GM23338 (cell line): ENCODE data around the gene PF4V1. TPM values are rescaled to one million over a fixed set of nuclear protein-coding genes. Genes with fewer than 3 reads are reported as not detected.

ENCODE experiments used
- ATAC-seq: fragments of 200-7000 bp; cut with Tn5 transposase; 3 replicates; pipeline ENCODE4 v1.9.1; 2020
- DNase-seq: peaks from one replicate; pipeline ENCODE4 v3.0.0-alpha.2; 2015; ENCODE audit warnings: low spot score
- H2AFZ ChIP-seq: fragments of 200-600 bp; sonication (generic); 2 replicates; pipeline ENCODE4 v1.8.0; 2016; ENCODE audit warnings: antibody characterized with exemption, mild to moderate bottlenecking, moderate library complexity
- H3F3A ChIP-seq: fragments of 200-600 bp; sonication (generic); replicated peaks from 2 replicates; pipeline ENCODE4 v1.8.0; 2017; ENCODE audit warnings: antibody characterized with exemption, mixed run types, low read depth
- H3K27ac ChIP-seq: fragments of 200-600 bp; sonication (generic); 2 replicates; pipeline ENCODE4 v1.6.1; 2016; ENCODE audit warnings: low read depth
- H3K27me3 ChIP-seq: fragments of 200-600 bp; sonication (generic); 2 replicates; pipeline ENCODE4 v1.8.0; 2016; ENCODE audit warnings: mild to moderate bottlenecking, mixed run types, moderate library complexity; ENCODE audit not compliant: insufficient read depth
- H3K36me3 ChIP-seq: fragments of 200-600 bp; sonication (generic); 2 replicates; pipeline ENCODE4 v1.8.0; 2016; ENCODE audit warnings: mild to moderate bottlenecking; ENCODE audit not compliant: insufficient read depth
- H3K4me1 ChIP-seq: fragments of 200-600 bp; sonication (generic); 2 replicates; pipeline ENCODE4 v1.8.0; 2016; ENCODE audit warnings: mild to moderate bottlenecking, moderate library complexity; ENCODE audit not compliant: insufficient read depth
- H3K4me2 ChIP-seq: fragments of 200-600 bp; sonication (generic); 2 replicates; pipeline ENCODE4 v1.7.1; 2017; ENCODE audit warnings: mixed run types
- H3K4me3 ChIP-seq: fragments of 200-600 bp; sonication (generic); 2 replicates; pipeline ENCODE4 v1.6.1; 2016; ENCODE audit warnings: mixed run types
- H3K79me2 ChIP-seq: fragments of 200-600 bp; sonication (generic); replicated peaks from 2 replicates; pipeline ENCODE4 v1.8.0; 2017; ENCODE audit warnings: mild to moderate bottlenecking; ENCODE audit not compliant: insufficient read depth
- H3K9me2 ChIP-seq: fragments of 200-600 bp; sonication (generic); 2 replicates; pipeline ENCODE4 v1.8.0; 2017; ENCODE audit not compliant: insufficient read depth
- H4K20me1 ChIP-seq: fragments of 200-600 bp; sonication (generic); replicated peaks from 2 replicates; pipeline ENCODE4 v1.8.0; 2017; ENCODE audit warnings: mild to moderate bottlenecking; ENCODE audit not compliant: insufficient read depth
- H3K27ac Mint-ChIP-seq: 2 replicates; pipeline ENCODE4 v1.8.0; 2020; ENCODE audit warnings: inconsistent platforms, mild to moderate bottlenecking, moderate library complexity, mixed read lengths
- H3K27me3 Mint-ChIP-seq: 3 replicates; pipeline ENCODE4 v1.8.0; 2022; ENCODE audit warnings: low read depth, mild to moderate bottlenecking, moderate library complexity, mixed read lengths, inconsistent platforms; ENCODE audit not compliant: insufficient read depth, poor library complexity
- H3K36me3 Mint-ChIP-seq: 3 replicates; pipeline ENCODE4 v1.8.0; 2021; ENCODE audit warnings: low read depth, mild to moderate bottlenecking, inconsistent platforms, moderate library complexity, mixed read lengths
- H3K4me1 Mint-ChIP-seq: 3 replicates; pipeline ENCODE4 v1.8.0; 2020; ENCODE audit warnings: mild to moderate bottlenecking, inconsistent platforms, mixed read lengths
- H3K4me3 Mint-ChIP-seq: 3 replicates; pipeline ENCODE4 v1.8.0; 2021; ENCODE audit warnings: moderate library complexity, mild to moderate bottlenecking, inconsistent platforms, mixed read lengths
- H3K9me3 Mint-ChIP-seq: 3 replicates; pipeline ENCODE4 v1.8.0; 2020; ENCODE audit warnings: moderate library complexity, mild to moderate bottlenecking, inconsistent platforms, mixed read lengths
- CREB1 ChIP-seq: fragments of 250-450 bp; sonication (Bioruptor Pico); IDR thresholded peaks from 2 replicates; pipeline ENCODE4 v1.5.0; 2020; ENCODE audit warnings: low read depth, mild to moderate bottlenecking, moderate library complexity
- CTCF ChIP-seq, 2 experiments: fragments of 200-600 bp in 1 of 2; sonication (generic) in 1 of 2; conservative IDR thresholded peaks; 2 replicates each; pipeline versions ENCODE4 v1.5.1 to v1.6.1; 2016 to 2017; ENCODE audit warnings: antibody characterized with exemption in 2 of 2, low read depth in 2 of 2, mild to moderate bottlenecking in 2 of 2, moderate library complexity in 1 of 2
- ETS1 ChIP-seq: IDR thresholded peaks from 2 replicates; pipeline ENCODE4 v1.6.1; 2016; ENCODE audit warnings: antibody characterized with exemption
- EZH2 ChIP-seq: fragments of 200-600 bp; sonication (generic); IDR thresholded peaks from one replicate; pipeline ENCODE4 v1.8.0; 2017; ENCODE audit warnings: antibody characterized with exemption, mild to moderate bottlenecking, low read depth; ENCODE audit not compliant: unreplicated experiment
- EZH2phosphoT487 ChIP-seq: fragments of 200-600 bp; sonication (generic); IDR thresholded peaks from one replicate; pipeline ENCODE4 v1.8.1; 2018; ENCODE audit warnings: antibody characterized with exemption; ENCODE audit not compliant: unreplicated experiment
- JUNB ChIP-seq: IDR thresholded peaks from one replicate; pipeline ENCODE4 v1.6.1; 2016; ENCODE audit warnings: antibody characterized with exemption; ENCODE audit not compliant: unreplicated experiment
- REST ChIP-seq: IDR thresholded peaks from one replicate; pipeline ENCODE4 v1.6.1; 2018; ENCODE audit warnings: antibody characterized with exemption; ENCODE audit not compliant: unreplicated experiment
- STAT1 ChIP-seq: IDR thresholded peaks from one replicate; pipeline ENCODE4 v1.6.1; 2016; ENCODE audit warnings: antibody characterized with exemption; ENCODE audit not compliant: unreplicated experiment
- ZNF114 ChIP-seq: fragments of 250-450 bp; sonication (Bioruptor Pico); IDR thresholded peaks from 2 replicates; pipeline ENCODE4 v1.5.0; 2020; ENCODE audit warnings: mild to moderate bottlenecking, moderate library complexity
- ZNF331 ChIP-seq: fragments of 250-450 bp; sonication (Bioruptor Pico); IDR thresholded peaks from 2 replicates; pipeline ENCODE4 v1.5.0; 2020; ENCODE audit warnings: low read depth, mild to moderate bottlenecking, moderate library complexity
- polyA plus RNA-seq: library from polyadenylated mRNA; unstranded; fragments of >200 nt; fragmentation: Nextera tagmentation; extraction: Ambion mirVana; gene quantifications from 2 replicates; pipeline ENCODE4 v1.2.1, GENCODE V29; 2016
- total RNA-seq: library from RNA; depleted of rRNA; stranded (reverse); fragments of >200 nt; shearing (Covaris generic); gene quantifications from 2 replicates; pipeline ENCODE4 v1.2.3, GENCODE V29; 2014

Gene PF4V1
- total and polyA plus RNA-seq, 2 experiments from 2014 or later, result 0.66 TPM; not detected in 1

- TF ChIP-seq EZH2phosphoT487, result no peak
- no peak for TF ChIP-seq EZH2
- no peak for TF ChIP-seq ZNF114 (CRISPR knock-in tag)
- no peak for TF ChIP-seq CREB1 (CRISPR knock-in tag)
- TF ChIP-seq CTCF (conservative IDR thresholded peaks at IDR 0.05; ENCODE audit: low read depth in 2 of 2), result no peak
- TF ChIP-seq REST, result no peak
- no peak for TF ChIP-seq ETS1
- no peak for TF ChIP-seq STAT1
- TF ChIP-seq ZNF331, result no peak
- no peak for TF ChIP-seq JUNB
Measured at GRCh38 chr4:73816814-73817213, 36.3 kb upstream of the PF4V1 start (continued).

GRCh38 chr4:73817341-73817740, 35.8 kb upstream of the PF4V1 start:
- no peak for TF ChIP-seq CTCF (conservative IDR thresholded peaks at IDR 0.05; ENCODE audit: low read depth in 2 of 2)
- TF ChIP-seq REST, result peak; percentile 66
- 0 out of 2 replicates have a peak overlapping the region, but pooled peaks have one; percentile 41 for H3K4me2 ChIP-seq
- Mint-ChIP-seq H3K27ac (no peak overlapping the region), H3K36me3 (no peaks in the 10 kb centered on the region; the same call in 2 of the 3 replicates), H3K27me3 (no peaks in the 10 kb centered on the region), H3K4me1 (peaks cover 21% of the 10 kb centered on the region), H3K9me3 (no peaks in the 10 kb centered on the region), H3K4me3 (no peak overlapping the region)
- ATAC-seq (no peak), DNase-seq (peak; percentile 8)
- H3K4me1 ChIP-seq, result peaks cover 15% of the 10 kb centered on the region
- no peaks in the 10 kb centered on the region for H3F3A ChIP-seq
- H3K9me2 ChIP-seq, result peaks cover 16% of the 10 kb centered on the region
- no peaks in the 10 kb centered on the region for H3K79me2 ChIP-seq
- no peaks in the 10 kb centered on the region for H3K36me3 ChIP-seq
- no peak overlapping the region for H3K27ac ChIP-seq
- no peaks in the 10 kb centered on the region for H4K20me1 ChIP-seq
- H3K4me3 ChIP-seq, result no peak overlapping the region; the same call in 1 of the 2 replicates
- no peaks in the 10 kb centered on the region for H3K27me3 ChIP-seq
- H2AFZ ChIP-seq, result no peak overlapping the region
